Nucleus accumbens (tissue), 56 donors: Measurements from ENCODE around the gene RMND5B.
"Not testable (repeated sequence)": the region's sequence is repeated elsewhere in the genome, so short reads cannot be mapped to it uniquely, and the experiment has no call there.

Experiments used
- DNase-seq, 56 donors: peaks; one replicate each; lab custom pipeline; 2025; lab: John Stamatoyannopoulos, UW

The RMND5B gene

DNA sequence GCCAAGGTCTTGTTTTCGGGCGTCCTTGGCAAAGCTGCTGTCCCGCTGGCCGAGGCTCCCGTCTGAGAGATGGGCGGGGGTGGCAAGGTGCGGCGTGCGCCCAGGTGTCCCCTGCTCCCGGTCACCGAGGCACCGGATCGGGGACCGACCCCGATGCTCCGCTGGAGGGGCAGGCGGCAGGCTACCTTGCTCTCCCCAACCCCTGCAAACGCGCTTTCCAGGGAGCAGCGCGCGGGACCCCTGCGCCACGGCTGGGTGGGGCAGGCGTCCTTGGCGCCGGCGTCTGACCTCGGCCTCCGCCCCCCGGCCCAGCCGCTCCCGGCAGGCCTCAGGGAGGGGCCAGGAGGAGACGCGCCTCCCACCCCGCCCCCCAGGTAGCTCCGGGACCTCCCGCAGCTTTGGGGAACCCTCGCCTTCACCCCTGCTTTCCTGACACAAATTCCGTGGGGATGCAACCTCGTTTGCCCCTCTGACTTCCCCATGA is 16.9 kb upstream of the RMND5B start:
- DNase-seq = no peak

DNA sequence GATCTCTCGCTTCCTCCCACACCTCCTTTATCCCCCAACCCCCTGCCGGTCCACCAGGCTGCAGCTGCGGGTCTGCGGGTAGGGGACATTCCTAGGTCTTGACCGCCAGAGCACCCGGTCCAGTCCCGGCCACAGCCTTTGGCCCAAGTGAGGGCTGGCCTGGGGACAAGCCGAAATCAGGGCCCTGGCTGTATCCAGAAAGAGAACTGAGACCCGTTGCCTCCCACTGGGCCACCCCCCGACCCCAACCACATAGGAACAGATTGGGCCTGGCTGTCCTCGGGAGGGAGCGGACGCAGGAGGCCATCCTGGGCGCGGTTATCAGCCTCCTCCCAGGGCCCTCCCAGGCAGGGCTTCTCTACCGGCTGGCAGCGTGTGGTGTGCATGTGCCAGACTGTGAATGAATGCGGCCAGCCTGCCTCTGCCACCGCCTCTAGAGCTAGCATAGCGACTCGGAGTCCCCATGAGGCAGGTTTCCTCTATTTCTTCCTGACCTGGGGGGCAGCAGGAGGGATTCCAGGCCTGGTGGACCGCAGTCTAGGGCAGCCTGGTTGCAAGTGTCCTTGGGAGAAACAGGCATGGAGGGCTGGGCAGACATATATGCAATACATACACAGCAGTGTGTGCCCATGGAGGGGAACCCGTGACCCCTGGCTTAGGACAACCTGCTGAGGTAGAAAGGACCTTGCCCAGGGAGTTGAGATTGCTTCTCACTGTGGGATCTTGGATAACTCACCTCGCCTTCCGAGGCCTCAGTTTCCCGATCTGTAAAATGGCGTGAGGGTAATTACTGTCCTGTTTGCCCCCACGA is 16.3 kb upstream of the RMND5B start:
- DNase-seq = no peak

DNA sequence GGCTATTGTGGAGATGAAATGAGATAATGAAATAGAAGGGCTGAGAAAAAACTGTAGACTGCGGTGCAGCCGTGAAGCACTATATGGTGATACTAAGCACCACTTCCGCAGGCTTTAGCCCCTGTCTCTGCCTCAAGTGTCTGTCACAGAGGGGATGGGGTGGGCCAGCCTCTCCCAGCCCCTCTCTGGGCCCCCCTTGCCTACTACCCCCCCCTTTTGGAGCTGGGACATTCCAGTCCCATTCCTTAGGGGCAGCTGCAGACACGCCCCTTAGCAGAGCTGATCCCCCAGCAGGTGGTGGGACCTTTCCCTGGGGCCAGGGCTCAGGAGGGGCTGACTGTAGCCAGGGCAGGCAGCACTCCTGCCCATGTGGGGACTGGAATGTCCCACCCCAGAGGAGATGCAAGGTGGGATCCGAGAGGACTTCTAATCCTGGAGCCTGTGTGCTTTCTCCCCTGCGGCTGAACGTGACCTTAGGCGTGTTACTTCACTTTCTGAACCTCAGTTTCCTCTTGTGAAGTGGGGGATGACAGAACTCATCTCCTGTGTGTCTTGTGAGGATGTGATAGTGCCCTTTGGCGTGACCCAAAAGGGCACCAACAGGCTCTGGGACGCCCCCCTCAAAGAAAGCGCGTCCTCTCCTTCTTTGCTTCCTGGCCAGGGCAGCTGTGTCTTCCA is 15.5 kb upstream of the RMND5B start:
- DNase-seq = no peak

DNA sequence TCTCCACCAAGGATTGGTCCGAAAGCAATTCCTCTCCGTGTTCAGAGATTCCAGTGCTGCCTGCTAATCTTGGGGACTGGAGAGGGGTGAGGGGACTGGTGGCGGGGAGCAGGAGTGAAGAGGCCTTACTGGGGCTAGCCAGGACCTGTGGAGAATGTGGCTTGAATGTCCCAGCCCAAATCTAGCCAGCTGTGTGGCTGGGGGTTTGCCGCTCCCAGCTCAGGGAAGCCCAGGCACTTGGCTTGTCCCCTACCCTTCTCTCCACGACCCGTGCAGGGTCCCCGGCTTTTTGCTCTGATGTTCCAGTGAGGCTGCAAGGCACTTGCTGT is 15.0 kb upstream of the RMND5B start:
- no peak for DNase-seq

DNA sequence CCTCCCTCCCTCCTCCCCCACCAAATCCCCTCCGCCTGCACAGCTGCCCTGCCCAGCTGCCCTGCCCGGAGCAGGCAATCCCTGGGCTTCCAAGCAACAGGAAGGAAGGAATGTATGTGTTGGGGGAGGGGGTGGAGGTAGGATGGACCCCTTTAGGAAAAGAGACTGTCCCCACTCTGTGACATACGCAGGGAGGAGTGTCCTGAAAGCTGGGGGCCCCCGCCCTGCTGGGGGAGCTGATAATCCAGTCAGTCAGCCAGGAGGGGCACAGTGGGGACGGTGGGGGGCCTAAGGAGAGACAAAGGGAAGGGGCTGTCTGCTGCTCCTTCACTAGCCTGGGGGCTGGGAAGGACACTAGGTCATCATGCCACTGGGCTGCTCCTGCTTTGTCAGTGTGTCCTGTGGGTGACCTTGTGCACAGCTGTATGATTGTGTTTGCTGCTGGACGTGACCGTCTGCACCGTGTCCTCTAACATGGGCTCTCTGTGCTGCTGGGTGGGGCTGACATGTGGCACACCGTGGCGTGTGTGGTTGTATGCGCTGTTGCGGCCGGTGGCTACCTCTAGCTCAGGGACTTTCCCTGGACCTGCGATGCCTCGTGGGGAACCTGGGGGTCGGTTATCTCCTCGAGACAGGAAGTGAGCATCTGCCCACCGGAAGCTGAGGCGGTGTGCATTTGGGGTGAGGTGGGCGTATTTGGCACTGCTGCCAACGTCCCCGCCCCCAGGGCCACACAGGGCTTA is 14.5 kb upstream of the RMND5B start:
- DNase-seq = no peak

DNA sequence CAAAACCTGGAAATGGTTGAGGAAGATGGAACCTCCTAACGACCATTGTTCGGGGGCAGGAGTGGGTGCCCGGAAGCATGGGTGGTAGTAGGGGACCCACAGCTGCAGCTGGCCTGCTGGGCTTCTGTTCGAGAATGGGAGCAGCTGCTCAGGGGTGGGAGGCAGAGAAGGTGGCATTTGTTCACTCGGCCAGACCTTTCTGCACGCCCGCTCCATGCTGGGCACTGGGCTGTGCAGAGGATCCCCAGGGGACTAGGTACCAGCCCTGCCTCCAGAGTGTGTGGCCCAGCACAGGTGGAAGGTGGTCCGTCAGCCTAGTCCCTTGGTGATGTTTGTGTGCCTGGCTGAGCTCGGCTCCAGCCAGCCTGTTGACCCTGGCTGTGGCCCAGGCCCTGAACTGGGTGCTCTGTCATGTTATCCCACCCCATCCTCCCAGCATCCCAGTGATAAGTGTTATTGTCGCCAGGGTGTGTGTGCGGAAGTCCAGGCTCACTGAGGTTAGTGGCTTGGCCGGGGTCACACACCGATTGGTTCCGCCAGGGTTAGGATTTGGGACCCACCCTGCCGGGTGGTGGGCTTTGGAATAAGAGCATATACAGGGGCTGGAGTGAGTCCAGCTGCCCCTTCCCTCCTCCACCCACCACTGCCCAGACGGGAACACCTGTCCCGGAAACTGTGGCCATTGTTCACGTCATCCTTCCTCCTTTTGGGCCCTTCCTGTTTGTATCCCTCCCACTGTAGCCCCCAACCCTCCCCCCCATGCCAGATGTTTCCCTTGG is 12.7 kb upstream of the RMND5B start:
- DNase-seq = no peak

DNA sequence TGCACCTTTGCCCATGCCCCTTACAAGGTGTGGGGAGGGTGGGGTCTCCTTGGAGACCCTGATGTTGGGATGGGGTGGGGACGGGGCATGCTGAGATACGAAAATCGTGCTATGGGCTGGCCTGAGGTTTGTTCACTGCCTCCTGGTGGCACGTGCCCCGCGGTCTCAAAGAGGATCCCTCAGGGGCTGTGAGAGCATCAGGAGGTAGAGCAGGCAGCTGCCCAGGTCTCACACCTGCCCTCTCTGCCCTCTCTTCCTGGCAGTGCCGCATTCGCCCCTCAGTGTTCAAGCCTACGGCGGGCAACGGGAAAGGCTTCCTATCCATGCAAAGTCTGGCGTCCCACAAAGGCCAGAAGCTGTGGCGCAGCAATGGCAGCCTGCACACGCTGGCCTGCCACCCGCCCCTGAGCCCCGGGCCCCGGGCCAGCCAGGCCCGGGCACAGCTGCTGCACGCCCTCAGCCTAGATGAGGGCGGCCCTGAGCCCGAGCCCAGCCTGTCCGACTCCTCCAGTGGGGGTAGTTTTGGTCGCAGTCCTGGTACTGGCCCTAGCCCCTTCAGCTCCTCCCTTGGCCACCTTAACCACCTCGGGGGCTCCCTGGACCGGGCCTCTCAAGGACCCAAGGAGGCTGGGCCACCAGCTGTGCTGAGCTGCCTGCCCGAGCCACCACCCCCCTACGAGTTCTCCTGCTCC is 10.8 kb upstream of the RMND5B start:
- no peak for DNase-seq

DNA sequence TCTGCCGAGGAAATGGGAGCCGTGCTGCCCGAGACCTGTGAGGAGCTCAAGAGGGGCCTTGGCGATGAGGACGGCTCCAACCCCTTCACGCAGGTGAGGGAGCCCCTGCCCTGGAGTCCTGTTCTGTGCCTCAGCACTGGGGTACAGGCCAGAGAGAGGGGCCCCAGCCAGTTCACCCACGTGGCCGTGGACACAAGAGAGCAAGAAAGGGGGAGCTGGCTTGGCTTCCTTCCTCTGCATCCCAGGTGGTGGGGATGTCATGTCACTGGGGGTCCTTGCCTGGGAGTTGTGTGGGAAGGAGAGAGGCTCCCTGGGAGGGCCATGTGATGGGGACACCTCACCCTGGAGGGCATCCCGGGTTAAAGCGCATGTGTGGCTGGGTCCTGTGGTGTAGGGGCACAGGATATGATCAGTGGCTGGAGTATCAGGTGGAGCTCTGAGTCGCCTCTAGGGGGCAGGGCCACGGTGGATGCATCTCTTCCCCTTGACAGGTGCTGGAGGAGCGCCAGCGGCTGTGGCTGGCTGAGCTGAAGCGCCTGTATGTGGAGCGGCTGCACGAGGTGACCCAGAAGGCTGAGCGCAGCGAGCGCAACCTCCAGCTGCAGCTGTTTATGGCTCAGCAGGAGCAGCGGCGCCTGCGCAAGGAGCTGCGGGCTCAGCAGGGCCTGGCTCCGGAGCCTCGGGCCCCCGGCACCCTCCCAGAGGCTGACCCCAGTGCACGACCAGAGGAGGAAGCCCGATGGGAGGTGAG is 10.0 kb upstream of the RMND5B start:
- peak in 21 of 56 donors; percentile 2 to 57 (median 21) for DNase-seq

DNA sequence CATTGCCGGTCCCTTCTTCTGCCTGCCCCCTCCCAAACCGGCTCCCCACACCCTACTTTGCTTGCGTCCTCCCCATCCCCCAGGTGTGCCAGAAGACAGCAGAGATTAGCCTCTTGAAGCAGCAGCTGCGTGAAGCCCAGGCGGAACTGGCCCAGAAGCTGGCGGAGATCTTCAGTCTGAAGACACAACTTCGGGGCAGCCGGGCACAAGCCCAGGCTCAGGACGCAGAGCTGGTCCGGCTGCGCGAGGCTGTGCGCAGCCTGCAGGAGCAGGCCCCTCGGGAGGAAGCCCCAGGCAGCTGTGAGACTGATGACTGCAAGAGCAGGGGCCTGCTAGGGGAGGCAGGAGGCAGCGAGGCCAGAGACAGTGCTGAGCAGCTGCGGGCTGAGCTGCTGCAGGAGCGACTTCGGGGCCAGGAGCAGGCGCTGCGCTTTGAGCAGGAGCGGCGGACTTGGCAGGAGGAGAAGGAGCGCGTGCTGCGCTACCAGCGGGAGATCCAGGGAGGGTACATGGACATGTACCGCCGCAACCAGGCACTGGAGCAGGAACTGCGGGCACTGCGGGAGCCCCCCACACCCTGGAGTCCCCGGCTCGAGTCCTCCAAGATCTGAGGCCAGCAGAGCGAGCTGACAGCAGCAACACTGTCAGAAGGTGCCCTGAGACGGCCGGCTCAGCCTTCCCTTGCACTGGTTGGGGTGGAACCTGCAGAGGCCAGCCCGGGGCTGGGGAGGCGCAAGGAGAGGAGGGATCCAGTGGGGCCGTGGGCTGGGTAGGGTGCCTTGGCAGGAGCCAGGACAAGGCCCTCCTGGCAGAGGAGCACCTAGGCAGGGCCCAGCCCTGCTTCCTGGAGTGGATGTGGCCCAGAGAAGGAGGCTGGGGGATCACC is 9.2 kb upstream of the RMND5B start:
- no peak for DNase-seq

DNA sequence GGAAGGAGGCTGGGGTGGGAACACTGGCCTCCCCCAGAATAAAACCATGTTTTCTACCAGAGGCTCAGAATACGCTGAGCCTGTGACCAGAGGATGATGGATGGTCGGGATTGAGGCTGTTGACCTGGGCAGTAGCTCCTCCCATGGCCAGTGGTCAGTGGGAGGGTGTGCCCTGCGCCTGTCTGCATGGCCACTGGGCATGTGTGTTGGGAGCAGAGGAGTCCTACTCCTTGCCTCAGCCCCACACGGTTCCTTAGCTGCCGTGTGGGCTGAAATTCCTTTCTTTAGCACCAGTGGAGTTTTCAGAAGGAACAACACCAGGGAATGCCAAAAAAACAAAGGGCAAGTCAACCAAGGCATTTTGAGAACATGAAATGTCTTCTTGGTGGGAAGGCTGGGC is 8.5 kb upstream of the RMND5B start:
- DNase-seq = no peak

DNA sequence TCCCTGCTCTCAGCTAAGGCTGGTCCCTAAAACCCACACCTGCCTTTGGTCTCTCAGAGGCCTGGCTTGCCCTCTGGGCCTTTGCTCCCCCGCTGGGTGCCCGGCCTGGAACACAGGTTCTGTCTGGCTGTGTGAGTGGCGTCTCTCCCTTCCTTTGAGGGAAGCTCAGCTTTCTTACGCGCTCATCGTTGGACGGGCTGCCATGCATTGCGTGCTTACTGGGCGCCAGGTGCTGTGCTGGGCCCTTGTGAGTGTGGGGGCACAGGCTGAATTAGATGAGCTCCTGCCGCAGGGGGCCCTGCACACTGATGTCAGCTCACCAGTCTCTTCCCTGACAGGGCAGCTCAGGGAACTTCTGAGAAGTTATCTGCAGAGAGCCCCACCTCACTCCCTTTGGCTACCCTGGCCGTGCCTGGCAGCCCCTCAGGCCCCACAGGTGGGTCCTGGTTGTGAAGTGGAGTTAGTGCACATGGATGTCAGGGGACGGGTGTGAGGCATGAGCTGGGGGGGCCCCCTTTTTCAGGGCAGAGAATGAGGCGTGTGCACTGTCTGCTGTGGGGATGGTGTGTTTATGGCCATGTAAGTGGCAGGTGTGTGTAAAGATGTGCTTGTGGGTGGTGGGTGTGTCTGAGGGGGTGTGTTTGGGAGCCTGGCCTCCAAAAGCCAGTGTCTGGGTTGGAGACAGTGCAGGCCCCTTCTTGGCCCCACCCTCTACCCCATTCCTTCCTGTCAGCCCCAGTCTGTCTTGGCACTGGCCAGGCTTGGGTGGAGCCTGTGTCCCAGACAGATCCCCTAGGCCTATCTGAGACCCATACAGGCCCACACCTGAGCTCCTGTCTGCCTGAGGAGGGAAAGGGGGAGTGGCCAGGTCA is 7.5 kb upstream of the RMND5B start:
- no peak for DNase-seq

DNA sequence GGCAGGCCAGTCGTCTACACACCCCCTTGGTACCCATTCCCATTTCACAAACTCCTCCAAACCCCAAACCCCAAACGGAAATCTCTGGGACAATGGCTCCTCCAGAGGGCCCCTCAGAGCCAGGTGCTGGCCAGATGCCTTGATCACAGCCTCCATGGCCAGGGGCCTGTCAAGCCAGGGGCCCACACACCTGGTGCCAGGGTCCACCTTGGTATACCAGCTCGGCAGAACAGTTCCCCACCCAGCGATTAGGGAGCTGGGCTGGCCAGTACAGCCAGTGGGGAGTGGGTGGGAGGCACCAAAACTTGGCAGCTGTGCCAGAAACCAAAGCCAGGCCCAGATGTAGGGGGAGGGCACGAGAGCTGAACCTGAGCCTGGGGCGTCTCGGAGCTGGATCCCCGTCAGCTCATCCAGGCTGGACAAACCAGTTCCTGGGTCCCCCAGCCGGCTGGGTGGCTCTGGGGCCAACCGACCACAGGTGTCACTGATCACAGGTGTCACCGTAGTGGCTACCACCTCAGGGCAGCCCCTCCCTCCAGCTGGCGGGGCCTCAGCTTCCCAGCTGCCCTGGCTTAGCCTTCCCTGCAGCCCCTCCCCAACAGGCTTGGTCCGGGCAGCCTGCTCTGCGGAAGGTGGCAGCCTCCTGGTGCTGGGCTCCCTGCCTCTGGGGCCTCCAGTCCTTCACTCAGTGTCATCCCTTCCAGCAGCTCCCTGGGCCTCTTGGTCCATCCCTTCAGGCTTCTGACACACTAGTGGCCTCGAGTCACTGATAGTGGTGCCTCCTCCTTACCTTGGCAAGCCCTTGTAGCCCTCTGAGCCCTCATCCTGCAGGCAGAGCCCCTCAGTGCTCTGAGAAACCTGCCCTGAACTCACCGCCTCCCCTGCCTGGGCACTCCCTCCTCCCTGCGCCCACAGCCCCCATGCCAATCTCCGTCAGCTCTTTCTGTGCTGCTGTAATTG is 6.6 kb upstream of the RMND5B start:
- no peak for DNase-seq

DNA sequence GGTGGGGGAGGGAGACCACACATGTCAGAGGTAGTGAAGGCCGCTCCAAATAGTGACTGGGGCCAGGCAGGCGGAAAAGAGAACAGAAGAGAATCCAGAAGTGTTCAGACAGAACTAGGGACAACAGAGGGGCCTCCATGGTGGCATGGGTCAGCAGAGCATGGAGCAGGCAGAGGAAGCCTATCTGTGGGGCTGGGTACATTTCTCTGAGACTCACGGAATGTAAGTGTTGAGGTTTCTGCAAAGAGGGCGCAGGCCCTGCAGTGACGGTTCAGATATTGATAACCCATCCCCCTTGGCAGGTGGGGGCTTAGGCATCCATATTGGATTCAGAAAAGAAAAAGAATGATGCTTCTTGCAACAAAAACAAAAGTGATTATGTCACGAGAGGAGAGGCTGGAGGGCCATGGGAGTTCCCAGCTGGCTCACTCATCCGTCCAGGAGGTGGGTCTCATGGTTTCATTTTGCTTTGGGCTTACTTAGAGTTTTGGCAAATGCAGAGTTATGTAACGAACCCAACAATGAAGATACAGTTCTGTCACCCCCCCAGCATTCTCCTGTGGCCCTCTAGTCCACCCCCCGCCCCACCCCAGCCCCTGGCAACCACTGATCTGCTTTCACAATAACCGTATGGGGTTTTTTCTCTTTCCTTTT is 5.4 kb upstream of the RMND5B start:
- DNase-seq = no peak

DNA sequence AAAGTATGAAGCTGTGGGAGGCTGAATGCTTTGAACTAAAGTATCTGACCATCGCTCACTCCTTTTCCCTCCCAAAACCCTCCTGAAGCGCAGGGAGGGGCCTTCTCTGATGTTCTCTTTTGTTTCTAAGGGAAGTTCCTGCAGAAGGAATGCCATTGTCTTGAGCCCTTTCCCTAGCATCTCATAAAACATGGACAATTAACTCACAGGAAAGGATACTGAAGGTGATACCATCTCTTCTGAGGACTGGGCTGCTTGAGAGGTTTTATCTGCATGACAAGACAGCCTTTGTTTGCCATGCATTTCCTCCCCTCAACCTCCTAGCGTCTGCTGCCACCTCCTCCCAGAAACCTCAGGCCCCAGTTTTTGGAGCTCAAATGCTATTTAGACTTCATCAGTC is 4.3 kb upstream of the RMND5B start:
- DNase-seq = no peak

DNA sequence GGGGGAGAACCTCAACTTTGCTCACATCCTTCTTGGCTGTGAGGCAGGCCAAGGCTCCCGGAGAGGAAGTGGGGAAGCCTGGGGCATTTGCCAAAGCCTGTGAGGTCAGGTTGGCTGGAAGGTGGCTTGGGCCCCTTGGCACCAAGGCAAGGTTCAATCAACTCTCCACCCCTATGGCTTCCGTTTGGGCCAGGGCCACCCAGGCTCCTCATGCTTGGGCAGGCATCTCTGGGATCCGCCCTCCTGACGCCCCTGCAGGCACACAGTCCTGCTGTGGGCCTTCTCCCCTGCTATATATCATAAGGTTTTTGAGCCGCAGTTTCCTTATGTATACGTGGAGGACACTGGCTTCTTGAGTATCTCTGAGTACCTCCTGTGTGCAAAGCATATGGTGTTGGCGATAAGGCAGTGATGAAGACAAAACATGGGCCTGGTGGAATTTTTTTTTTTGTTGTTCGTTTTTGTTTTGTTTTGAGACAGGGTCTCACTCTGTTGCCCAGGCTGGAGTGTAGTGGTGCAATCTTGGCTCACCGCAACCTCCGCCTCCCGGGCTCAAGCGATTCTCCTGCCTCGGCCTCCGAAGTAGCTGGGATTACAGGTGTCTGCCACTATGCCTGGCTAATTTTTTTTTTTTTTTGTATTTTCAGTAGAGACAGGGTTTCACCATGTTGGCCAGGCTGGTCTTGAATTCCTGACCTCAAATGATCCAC is 3.4 kb upstream of the RMND5B start:
- DNase-seq = not testable (repeated sequence)
